ENCODE data around the gene RAB11B. TPM values are rescaled to one million over a fixed set of nuclear protein-coding genes. Genes with fewer than 3 reads are reported as not detected.

Gene RAB11B
- 26.8 and 52.6 TPM in 2 replicates for total RNA-seq

DNA sequence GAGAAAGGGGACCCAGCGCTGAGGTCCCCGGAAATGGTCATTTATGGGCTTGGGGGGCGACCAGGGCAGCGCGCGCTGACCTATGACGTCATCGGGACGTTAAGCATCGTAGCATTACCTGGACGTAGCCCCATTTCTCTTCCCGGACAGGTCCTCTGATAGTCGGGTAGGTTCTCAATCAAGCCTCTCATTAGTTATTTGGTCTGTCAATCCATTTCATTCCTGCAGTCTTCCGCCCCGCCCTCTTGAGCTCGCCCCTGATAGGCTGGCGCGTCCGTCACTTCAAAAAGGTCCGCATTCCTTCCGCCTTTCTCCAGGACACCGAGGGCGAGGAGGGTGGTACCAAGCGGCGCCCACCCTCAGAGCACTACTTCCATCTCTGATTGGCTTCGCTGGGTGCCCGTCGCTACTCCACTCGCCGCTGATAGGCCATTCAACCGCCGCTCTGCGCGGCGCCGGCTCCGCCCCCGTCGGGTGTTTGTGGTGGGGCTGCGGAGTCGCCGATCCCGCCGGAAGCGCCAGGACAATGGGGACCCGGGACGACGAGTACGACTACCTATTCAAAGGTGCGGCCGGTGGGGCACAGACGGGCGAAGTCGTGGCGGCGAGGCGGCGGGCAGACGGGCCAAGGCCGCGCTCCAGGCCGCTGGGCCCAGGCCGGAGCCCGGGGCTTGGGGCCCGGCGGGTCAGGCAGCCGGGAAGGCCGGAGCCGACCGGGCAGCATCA lies at the start of gene RAB11B:
Gene RAB11B (plus strand): TSS at position 470 of the 726 bp plus-strand sequence. CDS start 57 bp downstream, at position 527.

GRCh38 chr19:8342684-8343482 lies 47.3 kb upstream of the RAB11B start, which contains the start of gene KANK3:
KANK3 (minus strand) TSS chr19:8343262; CDS start chr19:8337828, 5,434 bp downstream.

GRCh38 chr19:8363803-8364771 lies 26.1 kb upstream of the RAB11B start, which contains the start of gene ANGPTL4:
ANGPTL4 (plus strand) TSS chr19:8364155; CDS start chr19:8364322, 167 bp downstream.

DNA sequence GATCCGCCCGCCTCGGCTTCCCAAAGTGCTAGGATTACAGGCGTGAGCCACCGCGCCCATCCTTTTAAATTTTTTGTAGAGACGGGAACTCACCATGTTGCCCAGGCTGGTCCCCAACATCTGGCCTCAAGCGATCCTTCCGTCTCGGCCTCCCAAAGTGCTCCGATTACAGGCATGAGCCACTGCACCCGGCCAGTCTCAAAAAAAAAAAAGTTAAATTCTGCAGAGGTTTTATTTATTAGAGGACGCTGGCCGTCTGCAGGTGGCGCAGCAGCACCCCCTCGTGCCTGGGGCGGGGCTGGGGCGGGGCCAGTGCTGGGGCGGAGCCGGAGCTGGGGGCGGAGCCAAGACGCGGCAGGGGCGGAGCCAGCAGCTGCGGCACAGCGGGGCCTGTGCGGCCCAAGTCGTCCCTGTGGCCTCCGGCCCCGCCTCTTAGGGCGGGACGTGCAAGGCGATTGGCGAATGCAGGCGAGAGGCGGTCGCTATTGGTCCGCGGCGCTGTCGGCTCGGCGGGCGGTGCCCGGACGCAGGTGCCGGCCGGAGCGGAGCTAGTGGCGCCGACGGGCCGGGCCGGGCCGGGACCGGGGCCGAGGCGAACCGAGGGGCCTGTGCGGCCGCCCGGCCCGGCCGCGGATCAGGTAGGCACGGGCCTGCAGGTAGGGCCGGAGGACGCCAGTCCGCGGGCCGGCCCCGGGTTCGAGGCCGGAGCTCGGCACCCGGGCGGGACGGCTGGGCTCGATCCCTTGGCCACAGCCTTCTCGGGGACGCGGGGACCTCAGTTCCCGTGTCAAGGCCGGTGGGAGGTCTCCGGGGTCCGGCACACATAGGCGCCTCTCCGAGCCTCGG lies 22.8 kb downstream of the RAB11B start, which contains the start of gene MARCHF2:
Gene MARCHF2 (plus strand): TSS at position 523 of the 846 bp plus-strand sequence. CDS start 8,536 bp downstream, outside the sequence.

DNA sequence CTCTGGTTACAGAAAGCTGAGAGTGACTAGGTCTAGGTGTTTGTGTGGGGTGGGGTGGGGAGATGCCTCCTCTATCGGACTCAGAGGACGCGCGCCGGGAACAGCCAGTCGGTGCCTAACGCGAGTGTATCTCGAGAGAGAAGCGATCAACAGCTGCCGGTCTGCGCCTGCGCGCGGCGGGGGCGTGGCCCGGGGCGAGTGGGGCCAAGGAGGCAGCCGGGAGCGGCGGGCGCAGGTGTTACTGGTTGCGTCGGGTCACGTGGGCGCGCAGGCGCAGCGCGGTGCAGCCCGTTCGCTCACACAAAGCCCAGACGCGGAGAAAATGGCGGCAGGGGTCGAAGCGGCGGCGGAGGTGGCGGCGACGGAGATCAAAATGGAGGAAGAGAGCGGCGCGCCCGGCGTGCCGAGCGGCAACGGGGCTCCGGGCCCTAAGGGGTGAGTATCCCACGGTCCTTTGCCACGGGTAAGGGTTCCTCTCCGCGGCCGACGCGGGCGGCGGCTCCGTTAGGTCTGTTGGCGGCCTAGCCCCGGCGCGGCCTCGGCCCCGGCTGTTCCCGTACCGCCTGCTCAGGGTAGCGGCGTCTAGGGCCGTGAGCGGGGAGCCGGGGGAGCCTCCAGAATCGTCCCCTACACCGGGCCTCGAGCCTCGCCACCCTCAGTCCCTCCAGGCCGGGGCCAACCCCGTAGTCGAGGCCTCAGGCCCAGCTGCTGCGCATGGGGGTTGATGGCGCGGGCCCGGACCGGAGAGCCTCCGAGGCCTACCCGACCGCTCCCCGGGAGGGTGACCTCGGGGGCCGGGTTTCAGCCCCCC lies 54.7 kb downstream of the RAB11B start, which contains the start of gene HNRNPM:
Gene HNRNPM (plus strand): TSS at position 299 of the 811 bp plus-strand sequence. CDS start 24 bp downstream, at position 323.

Other genes with a start within 250 kb of the RAB11B start
- gene FBN3, start 240.8 kb upstream of the RAB11B start, total RNA-seq: not detected in 2 replicates
- gene CERS4, start 181.0 kb upstream of the RAB11B start, total RNA-seq: 4.4 and 20.1 TPM in 2 replicates
- gene CD320, start 82.0 kb upstream of the RAB11B start, total RNA-seq: 60.6 and 82.6 TPM in 2 replicates
- 48.2 and 58.2 TPM in 2 replicates for gene NDUFA7, start 69.0 kb upstream of the RAB11B start, total RNA-seq
- 462 and 558 TPM in 2 replicates for gene RPS28, start 68.9 kb upstream of the RAB11B start, total RNA-seq
- 2.2 and 4.9 TPM in 2 replicates for gene KANK3, start 47.1 kb upstream of the RAB11B start, total RNA-seq
- 17.6 and 82.0 TPM in 2 replicates for gene ANGPTL4, start 26.2 kb upstream of the RAB11B start, total RNA-seq
- gene MARCHF2, start 22.9 kb downstream of the RAB11B start, total RNA-seq: 50.5 and 75.0 TPM in 2 replicates
- 75.1 and 96.7 TPM in 2 replicates for gene HNRNPM, start 54.6 kb downstream of the RAB11B start, total RNA-seq
- gene PRAM1, start 112.3 kb downstream of the RAB11B start, total RNA-seq: not detected in 2 replicates
- gene ZNF414, start 123.8 kb downstream of the RAB11B start, total RNA-seq: 5.7 and 12.1 TPM in 2 replicates
- gene MYO1F, start 187.1 kb downstream of the RAB11B start, total RNA-seq: 0.08 and 0.52 TPM in 2 replicates
- 6.6 and 18.8 TPM in 2 replicates for gene ADAMTS10, start 220.4 kb downstream of the RAB11B start, total RNA-seq
- gene NFILZ, start 240.3 kb downstream of the RAB11B start, total RNA-seq: not detected in 2 replicates

All from epithelial cell of alveolus of lung (primary cell).